ENCODE measurements around the gene ZNF555. TPM values are rescaled to one million over a fixed set of nuclear protein-coding genes. Genes with fewer than 3 reads are reported as not detected.

The ZNF555 gene
- total RNA-seq, 4 donors from 2014 or later, result 1.9 to 5.5 (median 2.7) TPM

DNA sequence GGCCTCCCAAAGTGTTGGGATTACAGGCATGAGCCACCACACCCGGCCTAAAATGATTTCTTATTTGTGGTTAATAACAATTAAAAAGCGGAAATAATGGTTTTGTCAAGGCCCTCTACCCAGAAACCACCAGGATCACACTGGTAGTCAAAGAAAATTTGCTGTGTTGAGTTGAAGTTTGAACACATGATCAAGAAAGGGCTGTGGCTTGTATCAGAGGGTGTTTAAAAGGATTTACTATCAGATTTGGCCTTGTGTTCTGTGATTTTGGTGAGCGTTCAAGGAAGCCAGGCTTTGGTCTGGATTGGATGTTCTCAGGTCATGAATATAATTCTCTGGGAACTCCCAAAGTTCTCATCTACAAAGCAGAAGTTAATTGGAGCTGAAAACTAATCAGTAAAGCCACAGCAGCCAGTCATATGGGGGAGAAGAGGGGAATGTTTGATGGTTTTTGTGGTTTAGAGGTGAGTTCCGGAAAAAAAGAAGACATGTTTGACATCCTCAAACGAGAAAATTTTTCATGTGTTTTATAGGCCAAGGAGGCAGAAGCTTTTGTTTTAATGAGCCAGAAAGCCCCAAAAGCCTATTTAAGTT is 15.3 kb downstream of the ZNF555 start:
- intact Hi-C loops (cut with DNase I; ENCODE audit: low total_unique reads), result no loop called here
- peaks cover 9 to 52% of the 10 kb centered on the region in 2 donors for H3K36me3 ChIP-seq
- peaks cover 0 to 59% (median 26%) of the 10 kb centered on the region in 3 donors for H3K9me3 ChIP-seq

DNA sequence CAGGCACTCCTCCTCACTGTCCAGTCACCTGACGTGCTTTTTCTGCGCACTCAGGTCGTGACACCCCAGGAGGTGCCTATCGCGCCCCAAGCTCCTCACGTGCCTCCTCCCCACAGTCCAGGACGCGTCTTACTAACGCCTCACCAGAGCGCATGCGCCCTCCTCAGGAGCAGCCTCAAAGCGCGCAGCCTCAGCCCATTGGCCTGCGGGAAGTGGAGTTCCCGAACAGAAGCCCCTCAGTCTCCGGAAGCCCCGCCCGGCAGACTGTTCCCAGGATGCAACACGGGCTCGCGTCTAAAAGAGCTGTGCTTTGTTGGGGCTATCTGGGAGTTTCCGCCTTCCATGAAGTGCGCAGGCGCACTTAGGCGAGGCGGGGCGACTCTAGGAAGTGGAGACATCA is 17.6 kb downstream of the ZNF555 start:
- H3K4me3 ChIP-seq, result no peak overlapping the region
- in situ Hi-C loops (cut with MboI; ENCODE audit: low sequenced_read_pairs in 4 of 4), result no loop called here
- H3K36me3 ChIP-seq, result peaks cover 3 to 29% of the 10 kb centered on the region in 2 donors
- intact Hi-C loops (cut with DNase I; ENCODE audit: low total_unique reads), result no loop called here
- H3K4me1 ChIP-seq, result no peaks in the 10 kb centered on the region
- peaks cover 0 to 36% (median 9%) of the 10 kb centered on the region in 3 donors for H3K9me3 ChIP-seq
- H3K27ac ChIP-seq, result no peak overlapping the region
- H3K27me3 ChIP-seq, result no peaks in the 10 kb centered on the region
- no peak for ATAC-seq
- no peak for TF ChIP-seq POLR2A (IDR thresholded peaks at IDR 0.05)
- TF ChIP-seq, protein P1, sequence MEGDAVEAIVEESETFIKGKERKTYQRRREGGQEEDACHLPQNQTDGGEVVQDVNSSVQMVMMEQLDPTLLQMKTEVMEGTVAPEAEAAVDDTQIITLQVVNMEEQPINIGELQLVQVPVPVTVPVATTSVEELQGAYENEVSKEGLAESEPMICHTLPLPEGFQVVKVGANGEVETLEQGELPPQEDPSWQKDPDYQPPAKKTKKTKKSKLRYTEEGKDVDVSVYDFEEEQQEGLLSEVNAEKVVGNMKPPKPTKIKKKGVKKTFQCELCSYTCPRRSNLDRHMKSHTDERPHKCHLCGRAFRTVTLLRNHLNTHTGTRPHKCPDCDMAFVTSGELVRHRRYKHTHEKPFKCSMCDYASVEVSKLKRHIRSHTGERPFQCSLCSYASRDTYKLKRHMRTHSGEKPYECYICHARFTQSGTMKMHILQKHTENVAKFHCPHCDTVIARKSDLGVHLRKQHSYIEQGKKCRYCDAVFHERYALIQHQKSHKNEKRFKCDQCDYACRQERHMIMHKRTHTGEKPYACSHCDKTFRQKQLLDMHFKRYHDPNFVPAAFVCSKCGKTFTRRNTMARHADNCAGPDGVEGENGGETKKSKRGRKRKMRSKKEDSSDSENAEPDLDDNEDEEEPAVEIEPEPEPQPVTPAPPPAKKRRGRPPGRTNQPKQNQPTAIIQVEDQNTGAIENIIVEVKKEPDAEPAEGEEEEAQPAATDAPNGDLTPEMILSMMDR (IDR thresholded peaks at IDR 0.05 in 4 of 5, conservative IDR thresholded peaks at IDR 0.05 in 1 of 5), result no peak
- no peak for DNase-seq

More for the DNA sequence above, 15.3 kb downstream of the ZNF555 start:
- in situ Hi-C loops (cut with MboI; ENCODE audit: low sequenced_read_pairs in 4 of 4), result no loop called here
- ATAC-seq (no peak), DNase-seq (no peak)
- Histone ChIP-seq H3K27me3 (no peaks in the 10 kb centered on the region), H3K27ac (no peak overlapping the region), H3K4me1 (no peaks in the 10 kb centered on the region), H3K4me3 (no peak overlapping the region)
- TF ChIP-seq POLR2A (IDR thresholded peaks at IDR 0.05), result no peak
- TF ChIP-seq, protein P1 (IDR thresholded peaks at IDR 0.05 in 4 of 5, conservative IDR thresholded peaks at IDR 0.05 in 1 of 5), result no peak

- Histone ChIP-seq H3K9me3 (peaks cover 0 to 4% (median 0%) of the 10 kb centered on the region in 3 donors), H3K27me3 (no peaks in the 10 kb centered on the region), H3K27ac (no peak overlapping the region), H3K4me3 (no peak overlapping the region), H3K4me1 (no peaks in the 10 kb centered on the region), H3K36me3 (peaks cover 0 to 3% of the 10 kb centered on the region in 2 donors)
- in situ Hi-C loops (cut with MboI; ENCODE audit: low sequenced_read_pairs in 4 of 4), result no loop called here
- DNase-seq (no peak), ATAC-seq (no peak)
- TF ChIP-seq, protein P1 (IDR thresholded peaks at IDR 0.05 in 4 of 5, conservative IDR thresholded peaks at IDR 0.05 in 1 of 5), result no peak
- TF ChIP-seq POLR2A (IDR thresholded peaks at IDR 0.05), result no peak
- intact Hi-C loops (cut with DNase I; ENCODE audit: low total_unique reads), result no loop called here
Measured at GRCh38 chr19:2863816-2864215, 22.5 kb downstream of the ZNF555 start.

- no peaks in the 10 kb centered on the region for H3K4me1 ChIP-seq
- ATAC-seq (no peak), DNase-seq (no peak)
- no peaks in the 10 kb centered on the region for H3K27me3 ChIP-seq
- in situ Hi-C loops (cut with MboI; ENCODE audit: low sequenced_read_pairs in 4 of 4), result no loop called here
- no peak overlapping the region for H3K4me3 ChIP-seq
- H3K36me3 ChIP-seq, result no peaks in the 10 kb centered on the region
- intact Hi-C loops (cut with DNase I; ENCODE audit: low total_unique reads), result no loop called here
- no peak overlapping the region for H3K27ac ChIP-seq
- TF ChIP-seq, protein P1 (IDR thresholded peaks at IDR 0.05 in 4 of 5, conservative IDR thresholded peaks at IDR 0.05 in 1 of 5), result no peak
- no peak for TF ChIP-seq POLR2A (IDR thresholded peaks at IDR 0.05)
- peaks cover 0 to 4% (median 0%) of the 10 kb centered on the region in 3 donors for H3K9me3 ChIP-seq
Measured at GRCh38 chr19:2865334-2866100, 24.2 kb downstream of the ZNF555 start.
